ENCODE measurements around the gene UTP14C. TPM values are rescaled to one million over a fixed set of nuclear protein-coding genes. Genes with fewer than 3 reads are reported as not detected.

The UTP14C gene
- total RNA-seq, 2 donors from 2014 or later: 20.7 to 22.0 TPM

DNA sequence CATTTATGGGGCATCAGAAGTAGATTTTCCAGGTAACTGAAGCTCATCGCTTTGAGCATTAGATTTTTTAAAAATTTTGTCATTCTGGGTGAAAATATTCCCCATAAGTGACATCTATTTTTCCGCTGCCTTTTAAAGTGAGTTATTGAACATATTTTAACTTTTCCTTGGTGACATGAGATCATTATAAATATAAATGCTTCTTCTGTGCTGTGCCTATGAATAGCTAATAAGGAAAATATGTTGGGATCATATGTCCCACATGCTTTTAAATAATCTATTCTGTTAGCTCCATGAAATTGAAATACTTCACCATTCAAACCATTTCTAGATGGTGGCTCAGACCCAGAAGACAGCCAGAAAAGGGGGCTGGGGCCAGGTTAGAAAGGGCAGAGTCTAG lies 27.3 kb upstream of the UTP14C start:
- no peaks in the 10 kb centered on the region for H3K36me3 ChIP-seq (ENCODE audit: control insufficient read depth, insufficient read depth, low read length)
- TF ChIP-seq, protein P1, sequence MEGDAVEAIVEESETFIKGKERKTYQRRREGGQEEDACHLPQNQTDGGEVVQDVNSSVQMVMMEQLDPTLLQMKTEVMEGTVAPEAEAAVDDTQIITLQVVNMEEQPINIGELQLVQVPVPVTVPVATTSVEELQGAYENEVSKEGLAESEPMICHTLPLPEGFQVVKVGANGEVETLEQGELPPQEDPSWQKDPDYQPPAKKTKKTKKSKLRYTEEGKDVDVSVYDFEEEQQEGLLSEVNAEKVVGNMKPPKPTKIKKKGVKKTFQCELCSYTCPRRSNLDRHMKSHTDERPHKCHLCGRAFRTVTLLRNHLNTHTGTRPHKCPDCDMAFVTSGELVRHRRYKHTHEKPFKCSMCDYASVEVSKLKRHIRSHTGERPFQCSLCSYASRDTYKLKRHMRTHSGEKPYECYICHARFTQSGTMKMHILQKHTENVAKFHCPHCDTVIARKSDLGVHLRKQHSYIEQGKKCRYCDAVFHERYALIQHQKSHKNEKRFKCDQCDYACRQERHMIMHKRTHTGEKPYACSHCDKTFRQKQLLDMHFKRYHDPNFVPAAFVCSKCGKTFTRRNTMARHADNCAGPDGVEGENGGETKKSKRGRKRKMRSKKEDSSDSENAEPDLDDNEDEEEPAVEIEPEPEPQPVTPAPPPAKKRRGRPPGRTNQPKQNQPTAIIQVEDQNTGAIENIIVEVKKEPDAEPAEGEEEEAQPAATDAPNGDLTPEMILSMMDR (conservative IDR thresholded peaks at IDR 0.05): no peak
- H3K4me3 ChIP-seq (ENCODE audit: low read length): peak overlapping the region; percentile 7
- no peak overlapping the region for H3K4me3 Mint-ChIP-seq
- DNase-seq: no peak
- H3K9me3 Mint-ChIP-seq: no peaks in the 10 kb centered on the region
- peaks cover 59% of the 10 kb centered on the region for H3K4me1 Mint-ChIP-seq
- H3K9me3 ChIP-seq (ENCODE audit: control insufficient read depth, low read length): no peaks in the 10 kb centered on the region
- H3K27me3 Mint-ChIP-seq (ENCODE audit: insufficient read depth): peaks cover 38% of the 10 kb centered on the region
- no peak overlapping the region for H3K27ac ChIP-seq (ENCODE audit: low read depth, low read length)
- 88 to 89% methylated on average over 1 to 2 of the region's 2 CpGs for WGBS, 2 experiments (ENCODE audit: insufficient coverage in 1 of 2, insufficient read length in 1 of 2)
- no peaks in the 10 kb centered on the region for H3K36me3 Mint-ChIP-seq (ENCODE audit: low read depth)
- peaks cover 35% of the 10 kb centered on the region for H3K4me1 ChIP-seq (ENCODE audit: control insufficient read depth, insufficient read depth, low read length)
- H3K27ac Mint-ChIP-seq: no peak overlapping the region
- no peak overlapping the region for H3K9ac ChIP-seq (ENCODE audit: extremely low read depth, low read length, poor library complexity, severe bottlenecking)
- H3K27me3 ChIP-seq (ENCODE audit: control insufficient read depth, insufficient read depth, low read length, poor library complexity, severe bottlenecking): peaks cover 27% of the 10 kb centered on the region

DNA sequence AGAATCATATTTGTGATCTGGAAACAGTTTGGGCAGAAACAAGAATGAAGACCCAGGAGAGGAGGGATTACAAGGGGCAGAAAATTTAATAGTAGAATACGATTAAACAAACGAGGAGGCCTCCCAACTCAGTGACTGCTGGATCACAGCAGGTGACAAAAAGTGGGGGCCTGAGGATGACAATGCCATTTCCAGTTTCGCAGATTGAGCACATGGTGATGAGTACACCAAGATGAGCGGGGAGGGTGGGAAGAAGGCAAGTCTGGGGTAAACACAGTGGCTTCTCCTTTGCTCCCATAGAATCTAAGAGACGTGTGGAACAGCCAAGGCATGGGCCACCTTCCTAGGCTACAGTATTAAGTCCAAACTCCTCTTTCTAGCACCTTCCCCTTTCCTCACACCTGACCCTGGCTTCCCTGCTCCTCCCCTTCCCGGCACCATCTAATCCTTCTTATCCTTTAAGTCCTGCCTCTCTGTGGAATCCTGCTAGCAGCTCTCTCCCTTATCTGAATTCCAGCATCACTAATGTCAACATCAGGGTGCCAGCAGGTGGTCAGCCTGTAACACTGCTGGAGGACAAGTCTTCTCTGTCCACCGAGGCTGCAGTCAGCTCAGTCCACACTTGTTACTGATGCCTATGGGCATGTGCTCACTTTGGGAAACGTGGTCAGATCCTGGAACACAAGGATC lies 26.7 kb upstream of the UTP14C start:
- Mint-ChIP-seq H3K4me1 (peaks cover 59% of the 10 kb centered on the region), H3K27me3 (ENCODE audit: insufficient read depth) (peaks cover 38% of the 10 kb centered on the region), H3K4me3 (no peak overlapping the region), H3K27ac (peak overlapping the region; percentile 41), H3K9me3 (no peaks in the 10 kb centered on the region), H3K36me3 (ENCODE audit: low read depth) (no peaks in the 10 kb centered on the region)
- no peaks in the 10 kb centered on the region for H3K9me3 ChIP-seq (ENCODE audit: control insufficient read depth, low read length)
- peaks cover 27% of the 10 kb centered on the region for H3K27me3 ChIP-seq (ENCODE audit: control insufficient read depth, insufficient read depth, low read length, poor library complexity, severe bottlenecking)
- 50 to 70% methylated on average over 6 to 8 of the region's 8 CpGs for WGBS, 2 experiments (ENCODE audit: insufficient coverage in 1 of 2, insufficient read length in 1 of 2)
- H3K36me3 ChIP-seq (ENCODE audit: control insufficient read depth, insufficient read depth, low read length): no peaks in the 10 kb centered on the region
- TF ChIP-seq, protein P1 (conservative IDR thresholded peaks at IDR 0.05): no peak
- no peak overlapping the region for H3K9ac ChIP-seq (ENCODE audit: extremely low read depth, low read length, poor library complexity, severe bottlenecking)
- no peak overlapping the region for H3K27ac ChIP-seq (ENCODE audit: low read depth, low read length)
- DNase-seq: peak; percentile 93
- H3K4me3 ChIP-seq (ENCODE audit: low read length): peak overlapping the region; percentile 7
- peaks cover 35% of the 10 kb centered on the region for H3K4me1 ChIP-seq (ENCODE audit: control insufficient read depth, insufficient read depth, low read length)

DNA sequence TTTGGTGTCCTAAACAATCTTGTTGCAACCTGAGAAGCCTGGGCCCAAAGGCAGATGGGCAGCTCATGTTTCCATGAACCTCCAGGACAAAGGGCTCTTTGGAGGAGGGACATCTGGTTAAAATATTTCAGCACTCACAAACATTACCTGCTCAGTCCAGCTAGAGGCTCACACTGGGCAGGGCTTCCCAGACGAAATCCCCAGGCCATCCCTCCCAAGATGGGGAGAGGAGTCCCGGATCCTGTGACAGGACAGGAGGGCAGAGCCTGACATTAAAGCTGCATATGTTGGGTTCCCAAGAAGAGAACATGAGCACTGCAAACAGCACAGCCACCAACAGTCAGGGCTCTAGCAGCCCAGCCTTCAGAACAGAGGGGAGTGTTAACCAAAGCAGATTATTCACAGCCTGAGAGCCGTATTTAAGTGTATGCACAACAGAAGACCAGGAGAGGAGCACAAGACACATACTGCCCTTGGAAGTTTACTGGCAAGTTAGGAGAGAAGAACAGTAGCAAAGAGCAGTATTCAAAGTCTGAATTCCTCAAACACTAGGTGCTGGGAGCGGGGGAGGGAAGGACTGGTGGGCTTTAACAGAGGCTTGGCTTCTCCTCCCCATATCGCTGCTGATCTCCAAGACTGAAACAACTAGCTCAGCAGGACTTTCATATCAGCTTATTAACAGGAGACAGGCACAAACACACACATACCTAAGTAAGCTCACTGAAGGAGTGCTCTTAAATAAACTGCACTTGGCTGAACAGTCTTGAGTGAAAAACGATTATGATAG lies 25.6 kb upstream of the UTP14C start:
- WGBS, 2 experiments (ENCODE audit: insufficient coverage in 1 of 2, insufficient read length in 1 of 2): 38 to 70% methylated on average over 3 to 6 of the region's 6 CpGs
- no peaks in the 10 kb centered on the region for H3K9me3 ChIP-seq (ENCODE audit: control insufficient read depth, low read length)
- Mint-ChIP-seq H3K4me1 (peaks cover 59% of the 10 kb centered on the region), H3K27ac (peak overlapping the region; percentile 59), H3K9me3 (no peaks in the 10 kb centered on the region), H3K36me3 (ENCODE audit: low read depth) (no peaks in the 10 kb centered on the region), H3K4me3 (peak overlapping the region; percentile 30), H3K27me3 (ENCODE audit: insufficient read depth) (peaks cover 34% of the 10 kb centered on the region)
- TF ChIP-seq, protein P1 (conservative IDR thresholded peaks at IDR 0.05): no peak
- peaks cover 35% of the 10 kb centered on the region for H3K4me1 ChIP-seq (ENCODE audit: control insufficient read depth, insufficient read depth, low read length)
- H3K27ac ChIP-seq (ENCODE audit: low read depth, low read length): no peak overlapping the region
- peak overlapping the region; percentile 59 for H3K4me3 ChIP-seq (ENCODE audit: low read length)
- peaks cover 27% of the 10 kb centered on the region for H3K27me3 ChIP-seq (ENCODE audit: control insufficient read depth, insufficient read depth, low read length, poor library complexity, severe bottlenecking)
- peak; percentile 69 for DNase-seq
- no peaks in the 10 kb centered on the region for H3K36me3 ChIP-seq (ENCODE audit: control insufficient read depth, insufficient read depth, low read length)
- peak overlapping the region; percentile 1 for H3K9ac ChIP-seq (ENCODE audit: extremely low read depth, low read length, poor library complexity, severe bottlenecking)
